DND-41 (cell line): Measurements from ENCODE around the gene TMEM132D.

ENCODE experiments used
- ATAC-seq: fragments of 200-7000 bp; cut with Tn5 transposase; 3 replicates; pipeline ENCODE4 v1.9.1; 2021; ENCODE audit warnings: low read depth; ENCODE audit not compliant: insufficient read depth
- DNase-seq: peaks from one replicate; pipeline ENCODE4 v3.0.0-alpha.2; 2020
- H2AFZ ChIP-seq: 2 replicates; pipeline ENCODE4 v1.6.0; 2012; ENCODE audit warnings: low read depth, low read length
- H3K27ac ChIP-seq: 2 replicates; pipeline ENCODE4 v1.5.1; 2012; ENCODE audit warnings: low read length, inconsistent platforms
- H3K27me3 ChIP-seq: fragments of 200-600 bp; sonication (generic); 2 replicates; pipeline ENCODE4 v1.6.0; 2012; ENCODE audit warnings: low read length, mild to moderate bottlenecking, inconsistent platforms; ENCODE audit not compliant: insufficient read depth, poor library complexity
- H3K36me3 ChIP-seq: 2 replicates; pipeline ENCODE4 v1.5.1; 2012; ENCODE audit warnings: low read length, inconsistent platforms; ENCODE audit not compliant: insufficient read depth
- H3K4me1 ChIP-seq: 2 replicates; pipeline ENCODE4 v1.5.1; 2012; ENCODE audit warnings: mild to moderate bottlenecking, low read length; ENCODE audit not compliant: insufficient read depth
- H3K4me2 ChIP-seq: 2 replicates; pipeline ENCODE4 v1.6.0; 2012; ENCODE audit warnings: mild to moderate bottlenecking, moderate library complexity, low read length, inconsistent platforms; ENCODE audit not compliant: insufficient read depth
- H3K4me3 ChIP-seq, 2 experiments: fragments of 200-600 bp in 1 of 2; shearing (Covaris generic) in 1 of 2; 2 replicates each; pipeline ENCODE4 v1.5.1; 2012 to 2016; ENCODE audit warnings: inconsistent platforms in 2 of 2, low read length in 2 of 2, mild to moderate bottlenecking in 2 of 2, low read depth in 1 of 2, moderate library complexity in 1 of 2
- H3K79me2 ChIP-seq: 2 replicates; pipeline ENCODE4 v1.6.0; 2012; ENCODE audit warnings: low read length, inconsistent platforms; ENCODE audit not compliant: insufficient read depth
- H3K9ac ChIP-seq: 2 replicates; pipeline ENCODE4 v1.6.0; 2012; ENCODE audit warnings: low read depth, mild to moderate bottlenecking, inconsistent platforms, low read length, moderate library complexity
- H3K9me3 ChIP-seq: 2 replicates; pipeline ENCODE4 v1.5.1; 2012; ENCODE audit warnings: low read length, moderate library complexity, mild to moderate bottlenecking, inconsistent platforms; ENCODE audit not compliant: insufficient read depth, severe bottlenecking
- H4K20me1 ChIP-seq: 2 replicates; pipeline ENCODE4 v1.6.0; 2012; ENCODE audit warnings: low read length; ENCODE audit not compliant: insufficient read depth
- CTCF ChIP-seq: IDR thresholded peaks from 2 replicates; pipeline ENCODE4 v1.5.1; 2012; ENCODE audit warnings: borderline replicate concordance, low read length, moderate library complexity, mild to moderate bottlenecking; ENCODE audit not compliant: poor library complexity, severe bottlenecking; ENCODE audit errors: extremely low read depth
- EZH2 ChIP-seq: IDR thresholded peaks from 3 replicates; pipeline ENCODE4 v1.6.1; 2012; ENCODE audit warnings: borderline replicate concordance, low read depth, mild to moderate bottlenecking, moderate library complexity, low read length, inconsistent platforms; ENCODE audit not compliant: severe bottlenecking

Gene TMEM132D

GRCh38 chr12:129779989-129780388 is 123.8 kb downstream of the TMEM132D start:
- ATAC-seq (no peak), DNase-seq (no peak)
- no peaks in the 10 kb centered on the region for H3K79me2 ChIP-seq
- H2AFZ ChIP-seq = no peak overlapping the region
- TF ChIP-seq EZH2 (no peak), CTCF (no peak)
- H3K27me3 ChIP-seq = no peaks in the 10 kb centered on the region
- H3K27ac ChIP-seq = no peak overlapping the region
- no peaks in the 10 kb centered on the region for H4K20me1 ChIP-seq
- H3K9ac ChIP-seq = no peak overlapping the region
- H3K36me3 ChIP-seq = no peaks in the 10 kb centered on the region
- no peaks in the 10 kb centered on the region for H3K9me3 ChIP-seq
- no peaks in the 10 kb centered on the region for H3K4me1 ChIP-seq
- H3K4me3 ChIP-seq = no peak overlapping the region
- no peak overlapping the region for H3K4me2 ChIP-seq

GRCh38 chr12:129779033-129779432 is 124.8 kb downstream of the TMEM132D start:
- Histone ChIP-seq H3K9me3 (no peaks in the 10 kb centered on the region), H4K20me1 (no peaks in the 10 kb centered on the region), H2AFZ (0 out of 2 replicates have a peak overlapping the region, but pooled peaks have one; percentile 5), H3K36me3 (no peaks in the 10 kb centered on the region), H3K4me2 (no peak overlapping the region), H3K9ac (no peak overlapping the region), H3K4me1 (no peaks in the 10 kb centered on the region), H3K27me3 (no peaks in the 10 kb centered on the region), H3K4me3 (no peak overlapping the region), H3K79me2 (no peaks in the 10 kb centered on the region), H3K27ac (no peak overlapping the region)
- ATAC-seq = no peak
- no peak for TF ChIP-seq CTCF
- no peak for TF ChIP-seq EZH2
- DNase-seq = no peak

GRCh38 chr12:129776977-129777667 is 126.7 kb downstream of the TMEM132D start:
- Histone ChIP-seq H3K27ac (no peak overlapping the region), H3K9me3 (no peaks in the 10 kb centered on the region), H3K4me1 (no peaks in the 10 kb centered on the region), H3K36me3 (no peaks in the 10 kb centered on the region), H3K4me3 (no peak overlapping the region), H3K4me2 (no peak overlapping the region), H4K20me1 (no peaks in the 10 kb centered on the region), H3K9ac (no peak overlapping the region), H2AFZ (no peak overlapping the region), H3K27me3 (no peaks in the 10 kb centered on the region), H3K79me2 (no peaks in the 10 kb centered on the region)
- ATAC-seq (no peak), DNase-seq (no peak)
- TF ChIP-seq EZH2 = no peak
- no peak for TF ChIP-seq CTCF
